GM23248 (cell line): ENCODE results near the gene AGAP1. TPM values are rescaled to one million over a fixed set of nuclear protein-coding genes. Genes with fewer than 3 reads are reported as not detected.

Experiments used
- DNase-seq: peaks from one replicate; pipeline ENCODE4 v3.0.0-alpha.2; 2015
- H2AFZ ChIP-seq: fragments of 200-600 bp; sonication (generic); 2 replicates; pipeline ENCODE4 v1.6.1; 2016; ENCODE audit warnings: antibody characterized with exemption
- H3F3A ChIP-seq: fragments of 200-600 bp; sonication (generic); 2 replicates; pipeline ENCODE4 v1.6.1; 2016; ENCODE audit warnings: mild to moderate bottlenecking, antibody characterized with exemption, mixed run types; ENCODE audit not compliant: insufficient read depth
- H3K27ac ChIP-seq: fragments of 200-600 bp; sonication (generic); 2 replicates; pipeline ENCODE4 v1.5.1; 2016; ENCODE audit warnings: mild to moderate bottlenecking
- H3K27me3 ChIP-seq: fragments of 200-600 bp; sonication (generic); replicated peaks from 2 replicates; pipeline ENCODE4 v1.6.1; 2016; ENCODE audit warnings: mild to moderate bottlenecking; ENCODE audit not compliant: insufficient read depth
- H3K36me3 ChIP-seq: fragments of 200-600 bp; sonication (generic); 2 replicates; pipeline ENCODE4 v1.6.1; 2016; ENCODE audit warnings: low read depth, mild to moderate bottlenecking
- H3K4me1 ChIP-seq: fragments of 200-600 bp; sonication (generic); 2 replicates; pipeline ENCODE4 v1.6.1; 2016; ENCODE audit warnings: mild to moderate bottlenecking; ENCODE audit not compliant: insufficient read depth
- H3K4me2 ChIP-seq: fragments of 200-600 bp; sonication (generic); one replicate; pipeline ENCODE4 v1.6.1; 2016; ENCODE audit warnings: mild to moderate bottlenecking; ENCODE audit not compliant: unreplicated experiment
- H3K4me3 ChIP-seq: fragments of 200-600 bp; sonication (generic); 2 replicates; pipeline ENCODE4 v1.5.1; 2016; ENCODE audit warnings: mild to moderate bottlenecking
- H3K79me2 ChIP-seq: fragments of 200-600 bp; sonication (generic); 2 replicates; pipeline ENCODE4 v1.6.1; 2016; ENCODE audit warnings: mild to moderate bottlenecking; ENCODE audit not compliant: insufficient read depth
- H3K9ac ChIP-seq: fragments of 200-600 bp; sonication (generic); 2 replicates; pipeline ENCODE4 v1.6.1; 2016; ENCODE audit warnings: mild to moderate bottlenecking
- H3K9me2 ChIP-seq: fragments of 200-600 bp; sonication (generic); 2 replicates; pipeline ENCODE4 v1.6.1; 2016; ENCODE audit warnings: mixed run types, mild to moderate bottlenecking, moderate library complexity; ENCODE audit not compliant: insufficient read depth
- H3K9me3 ChIP-seq: fragments of 200-600 bp; sonication (generic); one replicate; pipeline ENCODE4 v1.6.1; 2017; ENCODE audit warnings: low read depth
- H4K20me1 ChIP-seq: fragments of 200-600 bp; sonication (generic); 2 replicates; pipeline ENCODE4 v1.6.0; 2016; ENCODE audit not compliant: insufficient read depth
- EZH2 ChIP-seq: fragments of 200-600 bp; sonication (generic); IDR thresholded peaks from 2 replicates; pipeline ENCODE4 v1.6.1; 2018; ENCODE audit warnings: antibody characterized with exemption, mild to moderate bottlenecking; ENCODE audit not compliant: insufficient read depth, poor library complexity, severe bottlenecking
- EZH2phosphoT487 ChIP-seq: fragments of 200-600 bp; sonication (generic); IDR thresholded peaks from 2 replicates; pipeline ENCODE4 v1.6.1; 2018; ENCODE audit warnings: antibody characterized with exemption, moderate library complexity, mild to moderate bottlenecking, low read depth; ENCODE audit not compliant: insufficient read depth
- WGBS, 2 experiments: methylation state at CpG; one replicate each; pipeline ENCODE4 v1.1.6; 2015 to 2017; ENCODE audit warnings: low lambda C conversion rate in 2 of 2, low coverage in 1 of 2; ENCODE audit errors: missing lambda C conversion rate in 2 of 2; 5-methylcytosine and 5-hydroxymethylcytosine counted together
- in situ Hi-C: fragments of 300-500 bp; cut with MboI; formaldehyde crosslinking; loops from 2 replicates; pipeline ENCODE4 v1.15.0; 2020
- polyA plus RNA-seq: library from polyadenylated mRNA; unstranded; fragments of >200 nt; fragmentation: Nextera tagmentation; extraction: Ambion mirVana; gene quantifications from 2 replicates; pipeline ENCODE4 v1.2.1, GENCODE V29; 2016
- total RNA-seq: library from RNA; depleted of rRNA; stranded (reverse); fragments of >200 nt; shearing (Covaris generic); gene quantifications from 2 replicates; pipeline ENCODE4 v1.2.3, GENCODE V29; 2014

AGAP1 gene
- total and polyA plus RNA-seq, 2 experiments from 2014 or later = 2.2 to 9.9 TPM

DNA sequence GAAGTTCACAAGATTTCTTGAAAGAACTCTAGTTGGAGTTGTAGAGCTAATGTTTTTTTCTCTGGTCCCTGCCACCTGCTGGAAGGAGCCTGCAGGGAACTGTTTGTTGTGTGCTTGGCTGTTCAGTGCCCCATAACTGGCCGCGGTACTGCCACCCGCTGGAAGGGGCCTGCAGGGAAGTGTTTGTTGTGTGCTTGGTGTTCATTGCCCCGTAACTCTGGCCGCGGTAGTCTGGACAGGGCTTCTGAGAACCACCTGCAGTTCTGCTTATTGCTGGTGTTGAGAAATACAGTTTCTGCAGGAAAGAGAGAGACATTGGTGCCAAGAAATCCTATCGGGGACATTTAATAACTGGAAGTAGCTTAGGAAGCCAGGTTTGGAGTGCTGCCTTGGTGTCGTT is 58.1 kb downstream of the AGAP1 start:
- H4K20me1 ChIP-seq = no peaks in the 10 kb centered on the region; the same call in none of the 2 replicates
- no peaks in the 10 kb centered on the region for H3F3A ChIP-seq
- H3K9me2 ChIP-seq = no peaks in the 10 kb centered on the region
- H3K79me2 ChIP-seq = peaks cover 98% of the 10 kb centered on the region
- no peaks in the 10 kb centered on the region for H3K4me1 ChIP-seq
- no peak overlapping the region for H3K9ac ChIP-seq
- H3K9me3 ChIP-seq = no peaks in the 10 kb centered on the region
- H3K27me3 ChIP-seq = no peaks in the 10 kb centered on the region
- in situ Hi-C loops = no loop called here
- TF ChIP-seq EZH2phosphoT487 (no peak), EZH2 (no peak)
- H3K4me3 ChIP-seq = no peak overlapping the region
- H2AFZ ChIP-seq = no peak overlapping the region
- WGBS, 2 experiments = 50 to 57% methylated on average over 8 of the region's 8 CpGs
- H3K27ac ChIP-seq = no peak overlapping the region
- peak; percentile 53 for DNase-seq
- no peaks in the 10 kb centered on the region for H3K36me3 ChIP-seq
- no peak overlapping the region for H3K4me2 ChIP-seq

DNA sequence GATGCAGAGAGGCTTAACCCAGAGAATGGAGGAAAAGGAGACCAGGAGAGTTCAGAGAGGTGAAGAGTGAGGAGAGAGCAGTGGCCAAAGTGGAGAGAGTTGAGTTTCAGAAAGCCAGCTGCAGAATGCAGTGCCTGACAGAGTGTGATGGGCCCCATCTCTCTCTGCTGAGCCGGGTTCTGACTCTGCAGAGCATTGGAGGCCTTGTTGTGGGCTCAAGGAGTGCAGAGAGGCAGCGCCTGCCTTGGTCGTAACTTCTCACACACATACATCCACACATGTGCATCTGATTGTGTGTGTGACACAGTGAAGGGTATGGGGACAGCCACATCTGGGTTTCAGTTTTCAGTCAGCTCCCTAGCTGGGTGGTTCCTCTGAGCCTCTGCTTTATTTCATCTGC is 58.8 kb downstream of the AGAP1 start:
- Histone ChIP-seq H3K27ac (no peak overlapping the region), H3K9ac (no peak overlapping the region), H3K4me1 (no peaks in the 10 kb centered on the region), H3K79me2 (peaks cover 98% of the 10 kb centered on the region), H4K20me1 (no peaks in the 10 kb centered on the region; the same call in none of the 2 replicates), H3K9me2 (no peaks in the 10 kb centered on the region), H3K27me3 (no peaks in the 10 kb centered on the region), H2AFZ (no peak overlapping the region), H3F3A (no peaks in the 10 kb centered on the region), H3K4me3 (no peak overlapping the region), H3K9me3 (no peaks in the 10 kb centered on the region), H3K36me3 (no peaks in the 10 kb centered on the region), H3K4me2 (no peak overlapping the region)
- in situ Hi-C loops = no loop called here
- WGBS, 2 experiments = 72 to 85% methylated on average over 3 of the region's 3 CpGs
- DNase-seq = no peak
- no peak for TF ChIP-seq EZH2
- TF ChIP-seq EZH2phosphoT487 = no peak

DNA sequence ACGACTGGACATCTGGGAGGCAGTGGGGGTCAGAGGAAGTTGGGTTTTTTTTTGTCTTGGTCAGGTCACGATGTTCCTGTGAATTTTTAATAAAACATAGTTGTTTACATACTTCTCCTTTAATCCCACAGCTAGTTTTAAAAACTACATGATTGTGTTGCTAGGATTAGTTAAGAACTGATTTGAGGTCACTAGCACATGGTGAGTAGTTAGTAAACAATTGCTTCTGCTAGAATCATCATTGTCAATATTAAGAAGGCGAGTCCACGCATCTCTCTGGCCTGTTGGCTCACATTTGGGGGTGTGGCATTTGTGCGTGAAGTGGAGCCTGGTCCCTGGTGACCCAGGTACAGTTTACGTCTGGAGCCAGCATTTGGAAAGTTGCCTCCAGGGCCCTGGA is 59.4 kb downstream of the AGAP1 start:
- Histone ChIP-seq H3K9ac (no peak overlapping the region), H3K9me3 (no peaks in the 10 kb centered on the region), H3K27ac (no peak overlapping the region), H3K79me2 (peaks cover 98% of the 10 kb centered on the region), H2AFZ (no peak overlapping the region), H3K36me3 (no peaks in the 10 kb centered on the region), H4K20me1 (no peaks in the 10 kb centered on the region; the same call in none of the 2 replicates), H3K4me3 (no peak overlapping the region), H3K4me2 (no peak overlapping the region), H3F3A (no peaks in the 10 kb centered on the region), H3K4me1 (no peaks in the 10 kb centered on the region), H3K9me2 (no peaks in the 10 kb centered on the region), H3K27me3 (no peaks in the 10 kb centered on the region)
- in situ Hi-C loops = no loop called here
- no peak for DNase-seq
- 82 to 86% methylated on average over 6 of the region's 6 CpGs for WGBS, 2 experiments
- TF ChIP-seq EZH2 = no peak
- TF ChIP-seq EZH2phosphoT487 = no peak

DNA sequence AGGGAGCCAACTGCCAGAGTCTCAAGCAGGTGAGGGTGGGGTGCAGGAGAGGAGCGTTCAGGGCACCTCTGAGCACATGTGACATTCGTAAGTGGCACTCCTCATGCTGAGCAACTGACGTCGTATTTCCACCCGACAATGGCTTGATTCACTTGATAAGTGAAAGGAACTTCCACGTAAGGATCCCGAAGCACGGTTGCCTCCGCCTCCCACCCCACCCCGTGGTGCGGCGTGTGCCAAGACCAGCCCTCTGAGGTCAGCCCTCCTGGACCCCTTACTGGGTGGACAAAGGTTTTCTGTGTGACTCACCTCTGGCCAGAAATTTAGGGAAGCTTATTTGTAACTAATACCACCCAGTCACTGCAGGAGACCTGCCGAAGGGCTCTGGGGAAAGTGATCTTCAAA is 59.9 kb downstream of the AGAP1 start:
- Histone ChIP-seq H3K27ac (no peak overlapping the region), H3K4me1 (no peaks in the 10 kb centered on the region), H3K9ac (no peak overlapping the region), H3K9me2 (no peaks in the 10 kb centered on the region), H3K4me2 (no peak overlapping the region), H4K20me1 (no peaks in the 10 kb centered on the region; the same call in none of the 2 replicates), H3K4me3 (no peak overlapping the region), H2AFZ (no peak overlapping the region), H3K36me3 (no peaks in the 10 kb centered on the region), H3K27me3 (no peaks in the 10 kb centered on the region), H3K79me2 (peaks cover 98% of the 10 kb centered on the region), H3K9me3 (no peaks in the 10 kb centered on the region), H3F3A (no peaks in the 10 kb centered on the region)
- TF ChIP-seq EZH2 = no peak
- no peak for TF ChIP-seq EZH2phosphoT487
- WGBS, 2 experiments = 91% methylated on average over 13 of the region's 13 CpGs
- no peak for DNase-seq
- in situ Hi-C loops = no loop called here

DNA sequence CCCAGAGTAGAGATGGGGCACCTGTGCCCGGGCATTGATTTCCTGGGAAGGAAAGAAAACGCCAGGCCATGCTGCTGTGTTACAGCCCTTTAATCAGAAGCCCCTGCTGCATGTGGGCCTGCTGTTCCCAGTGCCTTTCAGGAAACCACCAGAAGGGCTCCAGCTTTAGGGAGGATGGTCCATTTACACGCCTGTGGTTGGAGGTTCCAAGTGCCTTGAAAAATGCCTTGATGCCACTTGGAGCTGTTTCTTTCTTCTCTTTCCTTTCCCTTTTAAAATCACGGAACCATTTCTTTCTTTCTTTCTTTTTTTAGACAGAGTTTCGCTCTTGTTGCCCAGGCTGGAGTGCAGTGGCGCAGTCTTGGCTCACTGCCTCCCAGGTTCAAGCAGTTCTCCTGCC is 60.5 kb downstream of the AGAP1 start:
- in situ Hi-C loops = no loop called here
- TF ChIP-seq EZH2 (no peak), EZH2phosphoT487 (no peak)
- no peak for DNase-seq
- Histone ChIP-seq H3K9me2 (no peaks in the 10 kb centered on the region), H3K4me1 (no peaks in the 10 kb centered on the region), H4K20me1 (no peaks in the 10 kb centered on the region; the same call in none of the 2 replicates), H3K36me3 (no peaks in the 10 kb centered on the region), H3F3A (no peaks in the 10 kb centered on the region), H3K79me2 (peaks cover 99% of the 10 kb centered on the region), H3K9me3 (no peaks in the 10 kb centered on the region), H3K4me2 (no peak overlapping the region), H3K27me3 (no peaks in the 10 kb centered on the region), H2AFZ (no peak overlapping the region), H3K4me3 (no peak overlapping the region), H3K9ac (no peak overlapping the region), H3K27ac (no peak overlapping the region)
- 95 to 99% methylated on average over 6 of the region's 6 CpGs for WGBS, 2 experiments
